HTR-8/SVneo (cell line): ENCODE results near the gene DEFB131A.
"Not testable (repeated sequence)": the region's sequence is repeated elsewhere in the genome, so short reads cannot be mapped to it uniquely, and the experiment has no call there.

Source experiments
- DNase-seq: peaks from one replicate; pipeline ENCODE4 v3.0.0; 2011; ENCODE audit warnings: low spot score, mixed read lengths; ENCODE audit not compliant: insufficient read length
- FAIRE-seq: peaks from 2 replicates; lab custom pipeline; 2011; peaks lifted over from hg19 to GRCh38; lab: Jason Lieb, UNC

The DEFB131A gene, protein sequence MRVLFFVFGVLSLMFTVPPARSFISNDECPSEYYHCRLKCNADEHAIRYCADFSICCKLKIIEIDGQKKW

DNA sequence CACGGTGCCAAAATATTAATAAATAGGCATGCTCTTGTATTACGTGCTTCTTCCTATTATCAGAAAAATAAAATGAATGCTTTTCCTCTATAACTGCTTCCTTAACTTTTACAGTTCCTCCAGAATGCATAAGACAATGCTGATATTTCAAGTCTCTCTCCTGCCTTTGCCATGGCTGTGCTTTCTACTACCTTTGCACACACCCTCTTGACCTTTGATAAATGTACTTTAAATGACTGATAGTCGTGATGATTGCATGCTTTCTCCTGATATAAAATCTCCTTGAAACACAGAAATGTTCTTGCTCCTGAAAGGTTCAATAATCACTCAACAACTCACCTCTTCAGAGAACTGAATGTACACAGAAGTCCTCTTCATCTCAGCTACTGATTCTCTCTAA, at the start of gene DEFB131A:
DEFB131A (plus strand) TSS at position 301 of the 400 bp plus-strand sequence. CDS start 120 bp downstream, outside the sequence.
- not testable (repeated sequence) for FAIRE-seq, DNase-seq

DNA sequence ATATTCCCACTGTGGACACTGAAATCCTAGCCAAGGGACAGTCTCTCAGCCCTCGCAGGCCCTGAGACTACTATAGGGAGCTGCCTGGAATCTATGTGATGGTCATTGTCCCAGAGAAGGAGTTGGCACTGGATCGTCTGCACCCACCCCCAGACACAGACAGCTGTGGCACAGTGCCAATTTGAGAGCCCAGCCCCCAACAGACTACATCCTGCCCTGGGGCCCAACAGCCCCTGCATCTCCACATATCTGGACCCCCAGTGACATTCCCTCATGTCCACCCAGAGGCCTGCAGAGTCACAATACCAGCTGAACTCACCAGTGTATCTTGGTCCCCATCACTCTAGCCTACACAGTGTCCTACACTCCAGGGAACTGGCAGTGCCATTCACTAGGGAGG, 38.4 kb upstream of the DEFB131A start:
- DNase-seq: not testable (repeated sequence)

DNA sequence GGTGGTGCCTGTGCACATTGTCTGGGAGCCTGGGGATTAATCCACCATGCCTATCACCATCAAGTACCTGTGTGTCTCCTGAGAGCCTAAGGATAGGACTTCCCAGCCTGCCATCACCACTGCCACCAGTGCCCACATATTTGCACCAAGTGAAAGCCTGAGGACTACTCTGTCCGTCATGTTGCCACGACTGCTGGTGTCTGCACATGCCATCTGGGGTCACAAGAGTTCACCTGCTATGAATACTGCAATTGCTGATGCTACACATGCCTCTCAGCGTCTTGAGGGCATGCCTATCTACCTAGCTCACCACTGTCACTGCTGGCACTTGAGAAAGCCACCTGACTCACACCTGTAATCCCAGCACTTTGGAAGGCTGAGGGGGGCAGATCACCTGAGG, 37.7 kb upstream of the DEFB131A start:
- DNase-seq, FAIRE-seq: not testable (repeated sequence)

More for the DNA sequence above, 38.4 kb upstream of the DEFB131A start:
- FAIRE-seq: not testable (repeated sequence)

DNA sequence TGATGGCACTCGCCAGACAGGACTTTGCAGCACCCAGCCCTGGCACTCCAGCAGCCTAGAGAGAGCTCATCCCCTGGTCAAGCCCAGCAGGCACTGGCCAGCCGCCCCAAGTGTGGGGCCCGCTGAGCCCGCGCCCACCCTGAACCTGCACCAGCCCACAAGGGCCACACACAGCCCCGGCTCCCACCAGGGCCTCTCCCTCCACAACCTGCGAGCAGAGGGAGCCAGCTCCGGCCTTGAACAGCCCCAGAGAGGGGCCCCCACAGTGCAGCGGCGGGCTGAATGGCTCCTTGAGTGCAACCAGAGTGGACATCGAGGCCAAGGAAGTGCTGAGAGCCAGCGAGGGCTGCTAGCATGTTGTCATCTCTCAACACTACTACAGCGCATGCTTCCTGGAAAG, 34.4 kb upstream of the DEFB131A start:
- no peak for DNase-seq
- no peak for FAIRE-seq

DNA sequence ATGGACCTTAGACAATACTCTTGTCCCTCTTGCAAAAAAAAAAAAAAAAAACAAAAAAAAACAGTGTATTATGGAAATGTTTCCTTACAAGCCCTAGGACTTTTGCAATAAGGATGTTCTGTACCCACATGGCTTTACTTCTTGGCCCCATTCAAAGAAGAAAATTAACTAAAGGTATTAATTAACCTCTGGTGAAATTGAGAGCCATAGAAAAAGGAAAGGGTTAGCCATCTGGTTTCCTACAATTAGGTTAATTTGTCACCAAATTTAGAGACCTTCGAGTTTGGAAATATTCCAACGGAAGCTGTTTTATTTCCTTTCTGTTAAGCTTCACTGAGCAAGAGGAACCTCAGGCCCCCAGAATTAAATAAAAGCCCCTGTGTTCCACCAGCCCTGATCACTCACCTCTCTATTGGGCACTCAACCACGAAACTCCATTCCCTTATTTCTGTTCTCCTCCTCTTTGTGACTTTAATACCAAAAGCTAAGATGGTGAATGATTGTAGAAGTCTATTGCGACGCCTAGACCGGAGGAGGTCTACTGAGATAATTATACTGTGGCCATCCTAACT, 22.2 kb upstream of the DEFB131A start:
- not testable (repeated sequence) for FAIRE-seq, DNase-seq

DNA sequence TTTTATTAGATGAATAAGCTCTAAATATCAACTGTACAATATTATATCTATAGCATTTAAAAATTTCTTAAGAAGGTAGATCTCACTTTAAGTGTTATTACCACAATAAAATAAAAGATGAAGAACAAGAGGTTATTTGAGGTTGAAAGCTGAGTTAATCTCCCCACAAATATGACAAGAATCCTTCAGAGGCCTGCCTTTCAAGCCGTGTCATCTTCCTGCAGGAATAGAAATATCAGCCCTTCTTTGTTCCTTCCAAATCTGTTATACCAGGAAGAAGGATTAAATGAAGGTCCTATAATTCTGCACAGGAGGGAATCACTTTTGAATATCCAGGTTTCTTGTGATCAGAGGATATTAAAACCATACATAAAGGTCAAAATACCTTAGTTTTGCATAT, 18.3 kb upstream of the DEFB131A start:
- DNase-seq, FAIRE-seq: not testable (repeated sequence)

DNA sequence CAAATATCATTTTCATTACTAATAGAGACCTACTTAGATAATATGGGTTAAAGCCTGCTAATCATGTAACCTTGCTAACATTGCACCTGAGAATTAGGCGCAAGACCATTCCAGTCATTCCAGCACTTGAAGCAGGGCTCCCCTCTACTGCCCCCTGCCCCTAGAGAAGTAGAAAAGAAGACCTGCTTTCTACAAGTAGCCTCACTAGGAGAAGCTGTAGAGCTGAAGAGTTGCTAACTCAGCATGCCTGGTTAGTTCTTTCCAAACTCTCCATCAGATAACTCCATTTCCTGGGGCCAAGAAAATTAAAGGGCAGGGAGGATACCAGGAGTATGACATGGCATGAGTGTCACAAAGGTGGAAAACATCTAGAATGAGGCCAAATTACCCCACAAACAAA, 14.2 kb upstream of the DEFB131A start:
- DNase-seq, FAIRE-seq: not testable (repeated sequence)

DNA sequence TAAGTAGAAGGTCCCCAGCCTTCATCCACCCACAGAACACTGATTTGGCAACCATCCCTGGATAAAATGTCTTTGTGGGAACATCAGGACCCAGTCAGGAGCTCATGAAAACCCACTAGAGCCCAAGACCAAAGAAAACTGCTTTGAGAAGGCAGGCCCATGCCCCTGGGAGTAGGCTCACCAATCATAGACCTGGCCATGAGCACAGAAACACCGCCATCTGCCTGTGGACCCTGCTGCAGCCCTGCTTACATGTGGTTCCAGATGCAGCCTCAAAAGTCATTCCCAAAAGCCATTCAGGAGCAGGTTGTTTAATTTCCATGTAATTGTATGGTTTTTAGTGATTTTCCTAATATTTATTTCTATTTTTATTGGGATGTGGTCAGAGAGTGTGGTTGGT, 10.9 kb upstream of the DEFB131A start:
- not testable (repeated sequence) for FAIRE-seq, DNase-seq

DNA sequence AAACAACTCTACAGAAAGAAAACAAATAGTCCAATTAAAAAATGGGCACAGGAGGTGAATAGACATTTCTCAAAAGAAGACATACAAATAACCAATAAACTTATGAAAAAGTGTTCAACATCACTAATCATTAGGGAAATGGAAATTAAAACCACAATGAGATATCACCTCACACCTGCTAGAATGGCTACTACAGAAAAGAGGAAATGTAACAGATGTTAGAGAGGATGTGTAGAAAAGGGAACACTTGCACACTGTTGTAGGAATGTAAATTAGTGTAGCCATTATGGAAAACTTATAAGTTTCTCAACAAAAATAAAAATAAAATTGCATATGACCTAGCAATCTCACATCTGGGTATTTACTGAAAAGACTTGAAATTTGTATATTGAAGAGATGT, 7.5 kb upstream of the DEFB131A start:
- DNase-seq, FAIRE-seq: not testable (repeated sequence)

DNA sequence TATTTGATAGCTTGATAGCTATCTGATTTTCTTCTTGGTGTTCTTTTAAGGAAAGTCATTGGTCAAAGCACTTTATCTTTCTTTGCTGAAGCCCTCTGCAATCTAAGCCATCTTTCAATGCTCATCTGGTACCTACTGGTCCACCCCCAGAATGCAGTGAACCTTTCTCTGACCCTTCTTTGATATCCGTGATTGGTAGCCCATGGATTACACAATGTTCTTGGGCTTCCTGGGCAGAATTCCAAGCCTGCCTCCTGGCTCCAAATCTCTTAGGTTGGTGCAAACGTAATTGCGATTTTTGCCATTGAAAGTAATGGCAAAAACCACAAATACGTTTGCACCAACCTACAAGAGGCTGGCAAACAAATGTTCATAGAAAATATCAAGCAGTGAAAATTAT, 1.9 kb upstream of the DEFB131A start:
- not testable (repeated sequence) for FAIRE-seq, DNase-seq

DNA sequence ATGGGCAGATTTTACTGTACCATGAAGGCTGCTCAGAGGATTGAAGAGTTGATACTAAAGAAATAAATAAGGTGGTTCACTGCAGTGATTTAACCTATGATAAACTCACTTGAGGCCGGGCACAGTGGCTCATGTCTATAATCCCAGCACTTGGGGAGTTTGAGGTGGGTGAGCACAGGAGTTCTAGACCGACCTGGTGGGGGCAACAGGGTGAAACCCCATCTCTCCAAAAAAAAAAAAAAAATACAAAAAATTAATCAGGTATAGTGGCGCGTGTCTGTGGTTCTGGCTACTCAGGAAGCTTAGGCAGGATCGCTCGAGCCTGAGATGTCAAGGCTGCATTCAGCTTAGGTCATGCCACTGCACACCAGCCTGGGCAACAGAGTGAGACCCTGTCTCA, 467 bp downstream of the DEFB131A start:
- DNase-seq, FAIRE-seq: not testable (repeated sequence)

DNA sequence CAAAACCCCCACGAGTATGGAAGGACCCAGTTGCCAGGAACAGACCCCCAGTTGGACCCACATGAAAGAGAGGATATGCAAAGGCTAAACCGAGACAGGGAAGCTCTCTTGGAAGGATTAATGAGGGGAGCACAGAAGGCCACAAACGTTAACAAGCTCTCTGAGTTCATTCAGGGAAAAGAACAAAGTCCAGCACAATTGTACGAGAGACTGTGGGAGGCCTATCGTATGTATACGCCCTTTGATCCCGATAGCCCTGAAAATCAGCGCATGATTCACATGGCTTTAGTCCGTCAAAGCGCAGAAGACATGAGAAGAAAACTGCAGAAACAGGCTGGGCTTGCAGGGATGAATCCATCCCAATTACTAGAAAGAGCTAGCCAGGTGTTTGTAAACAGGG, 8.0 kb downstream of the DEFB131A start:
- not testable (repeated sequence) for DNase-seq, FAIRE-seq

DNA sequence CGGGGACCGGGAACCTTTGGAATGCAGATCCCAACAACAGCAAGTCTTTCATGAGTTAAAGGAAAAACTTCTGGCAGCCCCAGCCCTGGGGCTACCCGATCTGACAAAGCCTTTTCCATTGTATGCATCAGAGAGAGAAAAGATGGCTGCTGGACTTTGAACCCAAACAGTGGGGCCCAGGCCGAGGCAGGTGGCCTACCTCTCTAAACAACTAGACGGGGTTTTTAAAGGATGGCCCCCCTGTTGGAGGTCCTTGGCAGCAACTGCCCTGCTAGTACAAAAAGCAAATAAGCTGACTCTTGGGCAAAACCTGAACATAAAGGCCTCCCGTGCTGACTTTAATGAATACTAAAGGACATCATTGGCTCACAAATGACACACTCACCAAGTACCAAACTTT, 10.1 kb downstream of the DEFB131A start:
- not testable (repeated sequence) for DNase-seq, FAIRE-seq

DNA sequence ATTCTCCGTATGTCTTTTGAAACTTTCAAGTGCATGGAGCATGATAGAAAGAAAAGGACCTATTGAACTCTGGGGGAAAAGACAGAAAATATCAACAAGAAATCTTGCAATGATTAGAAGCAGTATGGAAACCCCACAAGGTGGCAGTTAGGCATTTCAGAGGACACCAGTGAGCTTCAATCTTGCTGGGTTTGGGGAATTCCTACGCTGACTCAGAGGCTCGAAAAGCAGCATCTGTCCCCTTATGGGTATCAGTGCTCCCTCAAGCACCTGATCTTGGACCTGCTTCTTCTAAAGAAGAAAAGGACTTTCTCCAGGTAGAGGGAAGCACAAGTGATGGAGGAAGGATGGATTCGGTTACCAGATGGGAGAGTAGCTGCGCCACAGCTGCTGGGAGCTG, 10.8 kb downstream of the DEFB131A start:
- DNase-seq, FAIRE-seq: not testable (repeated sequence)

DNA sequence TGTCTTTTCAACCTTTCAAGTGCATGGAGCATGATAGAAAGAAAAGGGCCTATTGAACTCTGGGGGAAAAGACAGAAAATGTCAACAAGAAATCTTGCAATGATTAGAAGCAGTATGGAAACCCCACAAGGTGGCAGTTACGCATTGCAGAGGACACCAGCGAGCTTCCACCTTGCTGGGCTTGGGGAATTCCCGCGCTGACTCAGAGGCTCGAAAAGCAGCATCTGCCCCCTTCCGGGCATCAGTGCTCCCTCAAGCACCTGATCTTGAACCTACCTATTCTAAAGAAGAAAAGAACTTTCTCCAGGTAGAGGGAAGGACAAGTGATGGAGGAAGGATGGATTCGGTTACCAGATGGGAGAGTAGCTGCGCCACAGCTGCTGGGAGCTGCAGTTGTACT, 35.3 kb downstream of the DEFB131A start:
- not testable (repeated sequence) for FAIRE-seq, DNase-seq

DNA sequence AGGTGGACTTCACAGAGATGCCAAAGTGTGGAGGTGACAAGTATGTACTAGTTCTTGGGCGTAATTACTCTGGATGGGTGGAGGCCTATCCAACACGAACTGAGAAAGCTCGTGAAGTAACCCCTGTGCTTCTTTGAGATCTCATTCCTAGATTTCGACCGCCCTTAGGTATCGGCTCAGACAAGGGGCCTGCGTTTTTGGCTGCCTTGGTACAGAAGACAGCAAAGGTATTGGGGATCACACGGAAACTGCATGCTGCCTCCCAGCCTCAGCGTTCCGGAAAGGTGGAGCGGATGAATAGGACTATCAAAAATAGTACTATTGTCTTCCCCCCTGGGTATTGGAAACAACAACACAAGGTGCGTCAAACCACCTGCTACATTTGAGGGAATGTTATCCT, 35.9 kb downstream of the DEFB131A start:
- not testable (repeated sequence) for FAIRE-seq, DNase-seq

DNA sequence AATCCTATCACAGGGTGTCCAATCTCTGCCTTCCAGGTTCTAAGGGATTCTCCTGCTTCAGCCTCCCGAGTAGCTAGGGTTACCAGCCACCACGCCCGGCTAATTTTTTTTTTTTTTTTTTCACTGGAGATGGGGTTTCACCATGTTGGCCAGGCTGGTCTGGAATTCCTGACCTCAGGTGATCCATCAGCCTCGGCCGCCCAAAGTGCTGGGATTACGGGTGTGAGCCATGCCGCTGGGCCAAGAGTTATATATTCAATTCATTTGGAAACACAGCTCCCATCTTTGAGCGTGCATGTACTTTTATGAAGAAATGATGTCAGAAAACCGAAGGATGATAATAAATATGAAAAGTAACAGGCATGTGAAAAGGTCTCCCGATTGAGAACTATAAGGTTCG, 38.7 kb downstream of the DEFB131A start:
- not testable (repeated sequence) for FAIRE-seq, DNase-seq

DNA sequence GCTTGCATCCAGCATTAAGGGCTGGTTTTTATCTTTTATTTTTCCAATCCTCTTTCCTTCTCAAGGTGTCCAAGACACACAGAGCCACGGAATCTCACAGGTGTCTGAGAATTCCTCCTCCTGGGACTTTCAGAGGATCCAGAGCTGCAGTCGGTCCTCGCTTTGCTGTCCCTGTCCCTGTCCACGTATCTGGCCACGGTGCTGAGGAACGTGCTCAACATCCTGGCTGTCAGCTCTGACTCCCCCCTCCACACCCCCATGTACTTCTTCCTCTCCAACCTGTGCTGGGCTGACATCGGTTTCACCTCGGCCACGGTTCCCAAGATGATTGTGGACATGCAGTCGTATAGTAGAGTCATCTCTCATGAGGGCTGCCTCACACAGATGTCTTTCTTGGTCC, 39.5 kb downstream of the DEFB131A start:
- not testable (repeated sequence) for FAIRE-seq, DNase-seq

DNA sequence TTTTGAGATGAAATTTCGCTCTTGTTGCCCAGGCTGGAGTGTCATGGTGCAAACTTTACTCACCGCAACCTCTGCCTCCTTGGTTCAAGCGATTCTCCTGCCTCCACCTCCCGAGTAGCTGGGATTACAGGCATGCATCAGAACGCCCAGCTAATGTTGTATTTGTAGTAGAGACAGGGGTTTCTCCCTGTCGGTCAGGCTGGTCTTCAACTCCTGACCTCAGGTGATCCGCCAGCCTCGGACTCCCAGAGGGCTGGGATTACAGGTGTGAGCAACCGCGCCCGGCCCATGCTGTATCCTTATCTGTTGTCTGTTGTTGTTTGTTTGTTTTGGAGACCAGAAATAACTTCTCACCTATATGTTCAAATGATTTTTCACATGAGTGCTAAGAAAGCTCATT, 42.7 kb downstream of the DEFB131A start:
- DNase-seq, FAIRE-seq: not testable (repeated sequence)

DNA sequence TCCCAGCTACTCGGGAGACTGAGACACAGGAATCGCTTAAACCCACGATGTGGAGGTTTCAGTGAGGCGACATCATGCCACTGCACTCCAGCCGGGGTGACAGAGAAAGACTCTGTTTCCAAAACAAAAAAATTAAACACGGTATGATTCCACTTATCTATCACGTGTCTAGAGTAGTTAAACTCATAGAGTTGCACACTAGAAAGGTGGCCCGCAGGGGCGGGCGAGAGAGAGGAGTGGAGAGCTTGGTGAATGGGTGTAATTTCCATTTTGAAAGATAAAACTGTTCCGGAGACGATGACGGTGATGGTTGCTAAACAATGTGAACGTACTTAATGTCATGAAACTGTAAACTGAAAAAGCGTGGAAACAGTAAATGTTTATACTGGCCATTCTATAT, 44.6 kb downstream of the DEFB131A start:
- DNase-seq, FAIRE-seq: not testable (repeated sequence)

DNA sequence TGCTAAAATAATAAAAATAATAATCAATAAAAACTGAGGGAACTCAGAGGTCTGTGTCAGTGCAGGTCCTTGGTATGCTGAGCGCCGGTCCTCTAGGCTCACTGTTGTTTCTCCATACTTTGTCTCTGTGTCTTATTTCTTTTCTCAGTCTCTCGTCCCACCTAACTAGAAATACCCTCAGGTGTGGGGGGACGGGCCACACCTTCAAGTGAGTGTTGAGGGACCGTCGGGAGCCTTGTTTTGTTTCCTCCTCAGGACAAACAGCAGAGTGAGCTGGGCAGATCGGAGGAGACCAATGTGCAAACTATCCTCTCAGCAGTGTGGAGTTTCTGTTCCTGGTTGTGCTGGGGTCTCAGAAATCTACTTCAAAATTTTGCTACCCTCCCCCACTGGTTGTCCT, 46.3 kb downstream of the DEFB131A start:
- not testable (repeated sequence) for DNase-seq, FAIRE-seq

DNA sequence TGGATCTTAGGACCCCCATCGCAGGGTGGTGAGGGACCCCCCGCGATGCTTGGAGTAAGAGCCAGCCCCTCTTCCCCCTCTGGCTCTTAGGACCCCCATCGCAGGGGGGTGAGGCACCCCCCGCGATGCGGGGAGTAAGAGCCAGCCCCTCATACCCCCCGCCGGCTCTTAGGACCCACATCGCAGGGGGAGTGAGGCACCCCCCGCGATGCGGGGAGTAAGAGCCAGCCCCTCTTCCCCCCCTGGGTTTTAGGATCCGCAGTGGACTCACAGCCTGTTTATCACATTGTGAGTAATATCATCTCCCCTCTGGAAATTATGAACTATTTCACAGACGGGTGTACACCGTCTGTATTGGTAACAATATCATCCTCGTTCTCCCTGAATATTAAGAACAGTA, 46.8 kb downstream of the DEFB131A start:
- not testable (repeated sequence) for FAIRE-seq, DNase-seq
